Activated CD8-positive, alpha-beta memory T cell treated with anti-CD3 and anti-CD28 coated beads, Interleukin-2, amount 50 U/mL, for 1 hour (primary cell): ENCODE data around the gene SQSTM1.
"Not testable (repeated sequence)": the region's sequence is repeated elsewhere in the genome, so short reads cannot be mapped to it uniquely, and the experiment has no call there.

Experiments used
- DNase-seq: peaks from one replicate; pipeline ENCODE4 v3.0.0-alpha.2; 2020; ENCODE audit errors: extremely low read depth

The SQSTM1 gene

DNA sequence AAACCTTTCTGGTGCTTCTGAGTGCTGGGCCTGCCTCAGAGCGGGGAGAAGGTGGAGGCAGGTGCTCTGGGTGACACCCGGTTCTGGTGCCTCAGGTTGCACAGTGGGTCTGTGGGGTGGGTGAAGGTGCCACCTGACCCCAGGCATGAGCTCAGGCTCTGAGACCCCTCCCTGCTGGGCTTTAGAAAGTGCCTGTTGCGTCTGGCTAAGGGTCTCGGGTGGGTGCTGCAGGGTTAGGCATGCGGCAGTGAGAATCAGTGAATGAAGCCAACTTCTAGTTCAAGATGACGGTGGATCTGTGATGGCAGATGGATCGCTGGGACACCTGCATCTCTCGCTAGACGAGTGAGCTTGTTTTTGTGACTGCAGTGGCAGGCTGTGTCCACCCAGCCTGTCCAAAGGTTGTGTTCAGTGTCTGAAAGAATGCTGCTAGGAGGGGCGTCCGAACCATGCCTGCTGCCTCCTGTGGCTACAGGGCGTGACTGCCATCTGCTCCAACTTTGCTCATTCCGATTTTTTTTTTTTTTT is 5.0 kb downstream of the SQSTM1 start:
- DNase-seq = no peak

DNA sequence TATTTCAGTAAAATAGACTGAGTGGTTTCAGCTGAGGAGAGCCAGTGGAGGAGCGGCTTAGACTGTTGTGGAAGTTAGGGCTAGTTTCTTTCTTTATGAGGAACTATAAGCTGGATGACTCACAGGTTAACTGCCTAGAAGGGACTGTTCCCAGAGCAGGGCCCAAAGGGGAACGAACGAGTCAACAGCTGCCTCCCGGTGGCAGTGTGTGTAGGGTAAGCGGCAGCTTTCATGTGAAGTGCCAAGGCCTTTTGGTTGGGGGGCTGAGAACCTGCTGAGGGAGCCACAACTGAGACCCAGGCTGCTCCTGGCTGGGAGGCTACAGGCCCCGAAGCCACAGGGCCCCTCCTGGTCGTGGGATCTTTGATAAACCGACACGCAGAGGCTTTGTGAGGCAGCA is 7.0 kb downstream of the SQSTM1 start:
- no peak for DNase-seq

DNA sequence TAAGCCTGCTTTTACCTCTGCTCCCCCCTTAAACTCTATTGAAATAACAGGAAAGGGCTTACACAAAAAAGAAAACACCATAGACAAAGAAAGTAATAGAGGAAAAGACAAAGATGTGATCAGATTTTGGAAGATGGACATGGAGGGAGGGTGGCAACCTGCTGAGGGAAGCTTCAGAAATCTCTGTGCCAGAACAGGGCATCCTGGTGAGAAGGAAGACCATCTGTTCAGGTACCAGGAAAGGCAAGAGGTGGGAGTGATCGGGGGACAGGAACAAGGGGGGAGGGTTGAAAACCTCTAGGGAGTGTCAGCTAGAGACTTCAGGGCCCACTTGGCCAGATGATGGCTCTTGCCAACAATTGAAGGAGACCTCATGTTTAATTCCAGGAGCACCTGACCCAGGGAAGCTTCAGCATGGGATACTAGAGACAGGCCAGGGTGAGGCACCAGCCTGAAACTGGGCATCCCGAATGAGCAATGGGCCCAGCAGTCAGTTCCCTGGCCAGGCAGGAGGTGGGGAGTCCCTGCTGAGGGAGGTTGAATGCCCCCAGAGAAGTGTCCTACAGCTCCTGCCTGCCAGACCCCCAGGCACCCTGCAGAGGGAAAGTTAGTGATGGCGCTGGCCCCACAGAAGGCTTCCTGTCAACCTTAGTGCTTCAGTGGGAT is 8.2 kb downstream of the SQSTM1 start:
- no peak for DNase-seq

DNA sequence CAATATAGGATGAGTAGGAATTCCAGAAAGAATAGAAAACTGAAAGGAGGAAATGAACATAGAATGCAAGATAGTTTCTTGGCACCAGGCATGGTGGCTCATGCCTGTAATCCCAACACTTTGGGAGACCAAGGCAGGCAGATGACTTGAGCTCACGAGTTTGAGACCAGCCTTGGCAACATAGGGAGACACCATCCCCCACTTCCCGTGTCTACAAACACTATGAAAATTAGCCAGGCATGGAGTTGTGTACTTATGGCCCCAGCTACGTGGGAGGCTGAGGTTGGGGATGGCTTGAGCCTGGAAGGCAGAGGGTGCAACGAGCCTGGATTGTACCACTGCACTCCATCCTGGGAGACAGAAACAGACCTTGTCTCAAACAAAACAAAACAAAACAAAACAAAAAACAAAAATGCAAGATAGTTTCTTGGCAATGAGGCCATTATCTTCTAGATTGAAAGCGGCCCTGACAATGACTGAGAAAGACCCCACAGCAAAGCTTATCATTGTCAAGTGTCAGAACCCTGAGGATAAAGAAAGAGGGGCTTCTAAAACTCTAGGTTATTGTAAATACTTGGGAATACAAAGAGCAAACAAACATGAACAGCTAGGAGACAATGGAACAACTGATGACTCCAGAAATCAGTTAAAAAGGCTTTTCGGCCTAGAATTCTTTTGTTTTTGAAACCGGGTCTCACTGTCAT is 9.2 kb downstream of the SQSTM1 start:
- DNase-seq = no peak

DNA sequence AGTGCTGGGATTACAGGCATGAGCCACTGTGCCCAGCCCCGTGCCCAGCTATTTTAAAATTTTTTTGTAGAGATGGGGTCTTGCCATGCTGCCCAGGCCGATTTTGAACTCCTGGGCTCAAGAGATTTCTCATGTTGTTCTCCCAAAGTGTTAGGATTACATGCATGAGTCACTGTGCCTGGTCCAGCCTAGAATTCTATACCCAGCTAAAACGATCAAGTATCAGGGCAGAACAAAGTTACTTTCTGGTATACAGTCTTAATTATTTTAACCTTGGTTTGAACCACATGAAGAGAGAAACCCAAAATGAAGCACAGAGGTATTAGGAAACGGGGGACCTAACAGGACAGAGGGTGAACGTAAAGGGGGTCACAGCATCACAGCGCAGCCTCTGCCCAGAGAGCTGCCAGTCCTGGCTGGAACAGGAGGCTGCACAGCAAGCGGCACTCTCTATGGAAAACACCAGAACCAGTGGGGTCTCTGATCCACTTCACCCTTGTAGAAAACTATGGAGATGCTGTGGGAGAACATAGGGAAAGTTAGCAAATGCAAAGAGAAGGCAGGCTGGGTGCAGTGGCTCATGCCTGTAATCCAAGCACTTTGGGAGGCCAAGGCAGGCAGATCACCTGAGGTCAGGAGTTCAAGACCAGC is 10.2 kb downstream of the SQSTM1 start:
- no peak for DNase-seq

DNA sequence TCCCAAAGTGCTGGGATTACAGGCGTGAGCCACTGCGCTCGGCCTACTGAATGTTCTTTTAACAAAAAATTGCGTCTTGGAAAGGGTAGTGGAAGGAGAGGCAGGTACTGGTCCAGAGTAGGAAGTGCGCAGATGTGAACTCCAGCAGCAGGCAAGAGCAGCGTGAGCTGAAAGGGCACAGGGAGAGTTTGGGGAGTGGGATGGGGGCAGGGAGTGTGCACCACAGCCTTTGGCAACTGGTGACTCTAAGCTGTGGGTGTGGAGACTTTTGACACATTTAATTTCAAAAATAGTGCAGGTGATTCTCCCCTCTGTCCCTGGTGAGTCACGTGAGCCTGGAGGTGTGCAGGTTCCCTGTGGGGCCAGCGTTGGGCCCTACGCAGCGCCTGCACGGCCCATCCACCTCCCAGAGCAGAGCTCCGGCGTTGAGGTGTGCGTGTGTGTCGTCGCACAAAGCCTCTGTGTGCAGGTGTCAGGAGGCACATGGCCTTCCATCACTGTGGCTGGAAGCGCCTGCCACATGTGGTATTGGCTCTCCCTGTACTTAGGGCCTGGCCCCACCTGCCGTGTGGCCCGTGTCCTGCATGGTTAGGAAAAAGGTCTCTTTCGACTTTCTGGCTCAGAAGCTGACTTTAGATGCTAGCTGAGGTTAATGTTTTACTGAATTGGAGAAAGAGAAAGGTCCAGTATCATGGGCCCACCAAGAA is 11.5 kb downstream of the SQSTM1 start:
- no peak for DNase-seq

DNA sequence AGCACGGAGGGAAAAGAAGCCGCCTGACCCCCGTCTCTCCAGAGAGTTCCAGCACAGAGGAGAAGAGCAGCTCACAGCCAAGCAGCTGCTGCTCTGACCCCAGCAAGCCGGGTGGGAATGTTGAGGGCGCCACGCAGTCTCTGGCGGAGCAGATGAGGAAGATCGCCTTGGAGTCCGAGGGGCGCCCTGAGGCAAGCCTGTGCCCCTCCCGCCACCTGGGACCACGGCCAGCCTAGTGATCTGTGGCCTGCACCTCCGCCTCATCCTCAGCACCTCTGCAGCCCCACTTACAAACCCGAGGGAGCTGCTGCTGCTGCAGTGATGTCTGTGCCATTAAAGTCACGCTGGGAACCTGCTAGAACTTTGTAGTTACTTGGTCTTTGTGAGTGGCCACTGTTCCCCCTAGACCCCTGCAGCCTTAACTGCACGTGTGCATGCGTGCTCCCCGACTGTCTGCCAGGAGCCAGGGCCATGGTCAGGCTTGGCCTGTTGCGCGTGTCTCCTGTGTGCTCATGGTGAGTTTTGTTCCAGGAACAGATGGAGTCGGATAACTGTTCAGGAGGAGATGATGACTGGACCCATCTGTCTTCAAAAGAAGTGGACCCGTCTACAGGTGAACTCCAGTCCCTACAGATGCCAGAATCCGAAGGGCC is 12.5 kb downstream of the SQSTM1 start:
- DNase-seq = no peak

DNA sequence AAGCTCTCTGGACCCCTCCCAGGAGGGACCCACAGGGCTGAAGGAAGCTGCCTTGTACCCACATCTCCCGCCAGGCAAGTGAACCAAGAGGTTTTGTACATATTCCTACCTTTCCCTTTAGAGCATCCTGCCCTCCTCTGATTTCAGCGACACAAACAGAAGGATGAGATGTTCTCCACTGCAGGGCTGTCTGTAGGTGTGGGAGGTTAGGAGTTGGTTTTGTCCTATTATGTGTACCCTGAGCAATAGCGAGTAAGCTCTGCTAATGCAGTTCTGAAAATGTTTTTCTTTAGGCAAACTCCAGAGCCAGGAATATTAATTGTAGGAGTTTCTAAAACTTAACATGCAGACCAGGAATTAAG is 13.0 kb downstream of the SQSTM1 start:
- no peak for DNase-seq

DNA sequence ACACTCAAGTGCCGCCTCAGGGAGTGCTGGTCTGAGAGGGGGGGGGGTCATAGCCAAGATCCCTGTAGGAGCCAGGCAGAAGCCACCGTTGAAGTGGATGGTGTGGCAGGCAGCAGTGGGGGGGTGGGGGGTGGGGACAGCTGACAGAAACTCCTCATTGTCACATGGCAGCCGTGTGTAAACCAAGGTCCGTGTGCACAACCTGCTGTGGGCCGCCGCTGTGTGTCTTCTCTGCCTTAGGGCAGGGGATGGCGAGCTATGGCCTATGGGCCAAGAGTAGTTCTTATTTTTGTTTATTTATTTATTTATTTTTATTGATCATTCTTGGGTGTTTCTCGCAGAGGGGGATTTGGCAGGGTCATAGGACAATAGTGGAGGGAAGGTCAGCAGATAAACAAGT is 13.4 kb downstream of the SQSTM1 start:
- no peak for DNase-seq

DNA sequence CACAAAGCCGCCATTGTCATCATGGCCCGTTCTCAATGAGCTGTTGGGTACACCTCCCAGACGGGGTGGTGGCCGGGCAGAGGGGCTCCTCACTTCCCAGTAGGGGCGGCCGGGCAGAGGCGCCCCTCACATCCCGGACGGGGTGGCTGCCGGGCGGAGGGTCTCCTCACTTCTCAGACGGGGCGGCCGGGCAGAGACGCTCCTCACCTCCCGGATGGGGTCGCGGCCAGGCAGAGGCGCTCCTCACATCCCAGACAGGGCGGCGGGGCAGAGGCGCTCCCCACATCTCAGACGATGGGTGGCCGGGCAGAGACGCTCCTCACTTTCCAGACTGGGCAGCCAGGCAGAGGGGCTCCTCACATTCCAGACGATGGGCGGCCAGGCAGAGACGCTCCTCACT is 14.2 kb downstream of the SQSTM1 start:
- DNase-seq = not testable (repeated sequence)

DNA sequence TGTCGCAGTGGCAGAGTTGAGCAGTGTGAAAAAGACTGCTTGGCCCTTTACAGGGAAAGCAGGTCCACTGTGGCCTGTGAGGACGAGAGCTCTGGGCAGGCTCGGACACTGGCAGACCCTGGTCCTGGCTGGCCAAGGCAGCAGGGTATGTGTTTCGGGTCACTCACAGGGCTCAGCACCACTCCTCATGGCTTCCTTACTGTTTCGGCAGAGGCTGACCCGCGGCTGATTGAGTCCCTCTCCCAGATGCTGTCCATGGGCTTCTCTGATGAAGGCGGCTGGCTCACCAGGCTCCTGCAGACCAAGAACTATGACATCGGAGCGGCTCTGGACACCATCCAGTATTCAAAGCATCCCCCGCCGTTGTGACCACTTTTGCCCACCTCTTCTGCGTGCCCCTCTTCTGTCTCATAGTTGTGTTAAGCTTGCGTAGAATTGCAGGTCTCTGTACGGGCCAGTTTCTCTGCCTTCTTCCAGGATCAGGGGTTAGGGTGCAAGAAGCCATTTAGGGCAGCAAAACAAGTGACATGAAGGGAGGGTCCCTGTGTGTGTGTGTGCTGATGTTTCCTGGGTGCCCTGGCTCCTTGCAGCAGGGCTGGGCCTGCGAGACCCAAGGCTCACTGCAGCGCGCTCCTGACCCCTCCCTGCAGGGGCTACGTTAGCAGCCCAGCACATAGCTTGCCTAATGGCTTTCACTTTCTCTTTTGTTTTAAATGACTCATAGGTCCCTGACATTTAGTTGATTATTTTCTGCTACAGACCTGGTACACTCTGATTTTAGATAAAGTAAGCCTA is 15.7 kb downstream of the SQSTM1 start:
- no peak for DNase-seq

DNA sequence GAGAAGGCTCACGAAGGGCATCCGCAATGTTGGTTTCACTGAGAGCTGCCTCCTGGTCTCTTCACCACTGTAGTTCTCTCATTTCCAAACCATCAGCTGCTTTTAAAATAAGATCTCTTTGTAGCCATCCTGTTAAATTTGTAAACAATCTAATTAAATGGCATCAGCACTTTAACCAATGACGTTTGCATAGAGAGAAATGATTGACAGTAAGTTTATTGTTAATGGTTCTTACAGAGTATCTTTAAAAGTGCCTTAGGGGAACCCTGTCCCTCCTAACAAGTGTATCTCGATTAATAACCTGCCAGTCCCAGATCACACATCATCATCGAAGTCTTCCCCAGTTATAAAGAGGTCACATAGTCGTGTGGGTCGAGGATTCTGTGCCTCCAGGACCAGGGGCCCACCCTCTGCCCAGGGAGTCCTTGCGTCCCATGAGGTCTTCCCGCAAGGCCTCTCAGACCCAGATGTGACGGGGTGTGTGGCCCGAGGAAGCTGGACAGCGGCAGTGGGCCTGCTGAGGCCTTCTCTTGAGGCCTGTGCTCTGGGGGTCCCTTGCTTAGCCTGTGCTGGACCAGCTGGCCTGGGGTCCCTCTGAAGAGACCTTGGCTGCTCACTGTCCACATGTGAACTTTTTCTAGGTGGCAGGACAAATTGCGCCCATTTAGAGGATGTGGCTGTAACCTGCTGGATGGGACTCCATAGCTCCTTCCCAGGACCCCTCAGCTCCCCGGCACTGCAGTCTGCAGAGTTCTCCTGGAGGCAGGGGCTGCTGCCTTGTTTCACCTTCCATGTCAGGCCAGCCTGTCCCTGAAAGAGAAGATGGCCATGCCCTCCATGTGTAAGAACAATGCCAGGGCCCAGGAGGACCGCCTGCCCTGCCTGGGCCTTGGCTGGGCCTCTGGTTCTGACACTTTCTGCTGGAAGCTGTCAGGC is 16.6 kb downstream of the SQSTM1 start:
- DNase-seq = no peak

DNA sequence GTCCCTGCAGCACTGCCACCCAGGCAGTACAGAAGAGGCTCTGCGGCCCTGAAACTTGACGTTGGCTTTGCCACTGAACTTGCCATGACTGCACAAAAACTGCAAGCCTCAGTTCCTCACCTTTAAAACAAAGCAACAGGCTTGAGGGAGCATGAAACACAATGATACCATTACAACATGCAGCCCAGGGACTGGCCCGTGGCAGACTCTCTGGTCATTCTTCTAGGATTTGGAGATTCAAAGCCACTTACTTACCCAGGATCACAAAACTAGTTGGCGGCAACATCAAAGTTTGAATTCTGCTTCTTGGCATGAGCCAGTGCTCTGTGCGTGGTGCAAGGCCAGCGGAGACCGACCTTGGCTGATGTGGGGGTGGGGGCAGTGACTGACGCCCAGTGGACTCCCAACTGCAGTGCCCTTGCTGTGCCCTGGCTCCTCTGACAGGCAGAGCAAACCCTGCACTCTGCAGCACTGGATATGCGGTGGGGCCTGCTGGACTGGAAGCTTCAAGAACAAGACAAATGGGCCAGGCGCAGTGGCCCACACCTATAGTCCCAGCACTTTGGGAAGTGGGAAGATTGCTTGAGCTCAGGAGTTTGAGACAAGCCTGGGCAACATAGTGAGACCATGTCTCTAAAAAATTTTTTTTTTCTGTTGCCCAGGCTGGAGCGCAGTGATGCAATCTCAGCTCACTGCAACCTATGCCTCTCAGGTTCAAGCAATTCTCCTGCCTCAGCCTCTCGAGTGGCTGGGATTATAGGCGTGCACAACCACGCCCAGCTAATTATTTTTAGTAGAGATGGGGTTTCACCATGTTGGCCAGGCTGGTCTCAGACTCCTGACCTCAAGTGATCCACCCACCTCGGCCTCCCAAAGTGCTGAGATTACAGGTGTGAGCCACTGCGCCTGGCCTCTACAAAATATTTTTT is 18.9 kb downstream of the SQSTM1 start:
- DNase-seq = no peak

DNA sequence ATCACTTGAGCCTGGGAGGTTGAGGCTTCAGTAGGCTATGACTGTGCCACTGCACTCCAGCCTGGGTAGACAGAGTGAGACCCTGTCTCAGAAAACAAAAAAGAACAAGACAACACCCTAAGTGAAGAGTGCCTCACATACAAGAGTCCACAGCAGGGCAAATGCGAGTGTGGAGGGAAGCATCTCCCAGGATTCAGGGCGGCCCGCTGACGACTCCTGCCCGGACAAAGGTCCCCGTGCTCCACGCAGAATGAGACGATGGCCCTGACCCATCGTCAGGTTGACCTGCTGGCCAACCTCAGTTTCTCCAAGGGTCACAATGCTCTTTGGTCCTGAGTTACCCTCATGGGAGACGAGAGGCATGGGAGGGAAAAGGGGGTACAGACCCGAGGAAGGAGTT is 19.6 kb downstream of the SQSTM1 start:
- DNase-seq = no peak

DNA sequence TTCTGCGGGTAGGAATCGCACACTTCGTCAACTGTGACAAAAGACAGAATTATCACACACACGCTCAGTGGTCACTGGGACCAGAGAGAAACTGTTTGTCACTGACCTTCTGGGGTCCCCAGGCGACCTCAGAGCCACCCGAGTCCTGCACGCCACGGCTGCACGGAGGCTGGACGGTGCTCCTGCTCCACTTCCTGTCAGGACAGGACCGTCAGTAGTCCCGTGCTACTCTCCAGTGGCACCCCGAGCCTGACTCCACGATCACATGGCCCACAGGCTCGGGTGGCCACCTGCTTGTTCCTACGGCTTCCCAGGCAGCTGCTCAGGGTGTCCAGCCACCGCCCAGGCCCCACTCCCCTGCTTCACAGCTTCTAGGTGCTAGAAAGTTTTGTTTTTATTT is 20.1 kb downstream of the SQSTM1 start:
- DNase-seq = no peak

DNA sequence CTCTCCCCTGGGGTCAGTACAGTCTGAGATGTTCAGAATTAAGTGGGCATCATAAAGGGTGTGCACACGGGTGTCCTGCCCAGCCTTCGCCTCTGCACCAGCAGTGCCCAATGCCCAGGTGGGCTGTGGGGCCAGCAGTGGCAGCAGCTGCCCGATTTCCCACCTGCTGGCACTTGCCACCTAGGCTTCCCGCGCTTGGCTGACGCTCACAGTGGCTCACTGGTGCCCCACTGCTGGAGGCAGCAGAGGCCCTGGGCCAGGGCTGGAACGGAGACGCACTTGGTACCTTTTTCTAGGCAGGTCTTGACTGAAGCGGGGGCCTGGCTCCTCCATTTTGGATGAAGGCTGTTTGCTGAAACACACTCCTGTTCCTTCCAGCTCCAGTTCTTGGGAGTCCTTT is 20.9 kb downstream of the SQSTM1 start:
- DNase-seq = no peak

DNA sequence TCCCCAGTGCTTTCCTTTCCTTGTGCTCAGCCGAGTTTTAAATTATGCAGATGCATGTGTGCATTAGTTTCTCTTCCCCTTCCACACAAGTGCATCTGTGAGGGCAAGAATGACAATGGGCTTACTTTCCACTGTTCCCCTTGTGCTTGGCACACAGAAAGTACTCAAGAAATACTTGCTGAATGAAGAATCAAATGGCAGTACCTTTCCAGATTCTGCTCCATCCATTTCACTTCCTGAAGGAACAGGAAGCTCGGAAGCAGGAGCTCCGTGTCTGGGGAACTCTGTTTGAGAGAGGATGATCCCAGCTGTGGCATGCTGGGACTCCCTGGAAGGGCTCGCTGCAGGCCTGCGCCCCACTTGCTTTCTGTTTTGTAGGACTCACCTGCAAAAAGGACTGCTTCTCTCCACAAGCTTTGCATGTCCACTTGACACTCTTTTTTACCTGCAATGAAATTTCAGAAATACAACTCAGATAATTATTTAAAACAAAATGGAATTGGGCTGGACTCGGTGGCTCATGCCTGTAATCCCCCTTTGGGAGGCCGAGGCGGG is 32.4 kb downstream of the SQSTM1 start:
- no peak for DNase-seq

DNA sequence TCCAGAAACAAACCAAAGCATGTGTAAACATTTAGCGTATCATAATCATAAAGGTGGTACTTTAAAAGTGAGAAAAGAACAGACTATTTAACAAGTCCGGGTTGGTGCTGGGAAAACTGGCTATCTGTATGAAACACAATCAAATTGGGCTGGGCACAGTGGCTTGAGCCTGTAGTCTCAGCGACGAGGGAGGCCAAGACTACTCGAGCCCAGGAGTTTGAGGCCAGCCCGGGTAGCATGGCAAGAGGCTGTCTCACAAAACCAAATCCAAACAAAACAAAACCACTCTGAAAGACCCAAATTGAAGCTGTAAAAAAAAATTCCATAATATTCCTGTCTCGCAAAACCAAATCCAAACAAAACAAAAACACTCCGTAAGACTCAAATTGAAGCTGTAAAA is 33.7 kb downstream of the SQSTM1 start:
- DNase-seq = no peak

DNA sequence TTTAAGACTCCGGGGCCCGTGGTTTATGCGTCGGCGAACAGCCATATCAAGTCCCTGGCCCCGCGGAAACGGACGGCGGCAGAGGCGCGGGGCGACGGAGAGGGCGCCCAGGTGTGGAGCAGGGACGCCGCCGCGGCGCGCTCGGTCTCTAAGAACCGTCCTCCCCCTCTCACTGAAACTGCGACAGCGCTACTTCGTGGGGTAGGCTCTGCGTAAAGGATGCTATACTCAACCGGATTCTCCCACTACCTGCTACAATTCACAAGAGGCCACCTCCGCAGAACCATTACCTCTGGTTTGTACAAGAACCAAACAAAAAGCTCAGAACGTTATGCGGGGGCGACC is 37.5 kb downstream of the SQSTM1 start:
- DNase-seq = no peak
